ENCODE results near the gene SLC7A9.

SLC7A9 gene

GRCh38 chr19:32902448-32902847 lies 32.9 kb upstream of the SLC7A9 start:
- no peaks in the 10 kb centered on the region for H3K27me3 ChIP-seq (ENCODE audit: control insufficient read depth, insufficient read depth, low read length)
- H3K27ac ChIP-seq (ENCODE audit: low read depth, low read length), result no peak overlapping the region
- H3K4me1 ChIP-seq (ENCODE audit: control insufficient read depth, insufficient read depth, low read length), result peaks cover 6% of the 10 kb centered on the region
- 0 out of 2 replicates have a peak overlapping the region, but pooled peaks have one; percentile 6 for H3K4me3 ChIP-seq (ENCODE audit: low read depth, low read length)
- no peaks in the 10 kb centered on the region; the same call in 1 of the 2 replicates for H3K36me3 ChIP-seq (ENCODE audit: control insufficient read depth, insufficient read depth, low read length)
- no peak overlapping the region for H3K9ac ChIP-seq (ENCODE audit: low read length)
- peaks cover 4% of the 10 kb centered on the region; the same call in 1 of the 2 replicates for H3K9me3 ChIP-seq (ENCODE audit: control insufficient read depth, insufficient read depth, low read depth, low read length)

DNA sequence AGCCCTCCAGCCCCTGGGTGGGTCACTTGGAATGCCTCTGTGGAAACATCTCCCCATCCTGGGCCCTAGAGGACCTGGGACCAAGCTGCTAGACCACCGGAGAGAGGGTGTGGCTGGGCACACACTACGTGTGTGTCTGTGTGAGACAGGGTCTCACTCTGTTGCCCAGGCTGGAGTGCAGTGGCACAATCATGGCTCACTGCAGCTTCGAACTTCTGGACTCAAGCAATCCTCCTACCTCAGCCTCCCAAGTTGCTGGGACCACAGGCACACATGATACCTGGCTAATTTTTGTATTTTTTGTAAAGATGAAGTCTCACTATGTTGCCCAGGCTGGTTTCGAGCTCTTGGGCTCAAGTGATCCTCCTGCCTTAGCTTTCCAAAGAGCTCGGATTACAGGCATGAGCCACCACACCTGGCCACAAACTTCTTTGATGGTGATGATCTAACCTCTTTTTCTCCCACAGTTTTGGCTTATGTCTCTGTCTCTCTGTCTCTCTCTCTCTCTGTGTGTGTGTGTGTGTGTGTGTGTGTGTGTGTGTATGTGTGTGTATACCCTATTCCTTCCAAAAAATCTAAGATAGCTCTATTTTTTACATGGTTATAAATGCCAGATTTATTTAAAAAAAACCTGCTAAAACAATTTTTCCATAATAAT lies 32.1 kb upstream of the SLC7A9 start:
- Histone ChIP-seq H3K4me1 (ENCODE audit: control insufficient read depth, insufficient read depth, low read length) (peaks cover 6% of the 10 kb centered on the region), H3K4me3 (ENCODE audit: low read depth, low read length) (no peak overlapping the region), H3K27ac (ENCODE audit: low read depth, low read length) (no peak overlapping the region), H3K9me3 (ENCODE audit: control insufficient read depth, insufficient read depth, low read depth, low read length) (peaks cover 4% of the 10 kb centered on the region; the same call in 1 of the 2 replicates), H3K27me3 (ENCODE audit: control insufficient read depth, insufficient read depth, low read length) (no peaks in the 10 kb centered on the region), H3K9ac (ENCODE audit: low read length) (no peak overlapping the region), H3K36me3 (ENCODE audit: control insufficient read depth, insufficient read depth, low read length) (no peaks in the 10 kb centered on the region)

DNA sequence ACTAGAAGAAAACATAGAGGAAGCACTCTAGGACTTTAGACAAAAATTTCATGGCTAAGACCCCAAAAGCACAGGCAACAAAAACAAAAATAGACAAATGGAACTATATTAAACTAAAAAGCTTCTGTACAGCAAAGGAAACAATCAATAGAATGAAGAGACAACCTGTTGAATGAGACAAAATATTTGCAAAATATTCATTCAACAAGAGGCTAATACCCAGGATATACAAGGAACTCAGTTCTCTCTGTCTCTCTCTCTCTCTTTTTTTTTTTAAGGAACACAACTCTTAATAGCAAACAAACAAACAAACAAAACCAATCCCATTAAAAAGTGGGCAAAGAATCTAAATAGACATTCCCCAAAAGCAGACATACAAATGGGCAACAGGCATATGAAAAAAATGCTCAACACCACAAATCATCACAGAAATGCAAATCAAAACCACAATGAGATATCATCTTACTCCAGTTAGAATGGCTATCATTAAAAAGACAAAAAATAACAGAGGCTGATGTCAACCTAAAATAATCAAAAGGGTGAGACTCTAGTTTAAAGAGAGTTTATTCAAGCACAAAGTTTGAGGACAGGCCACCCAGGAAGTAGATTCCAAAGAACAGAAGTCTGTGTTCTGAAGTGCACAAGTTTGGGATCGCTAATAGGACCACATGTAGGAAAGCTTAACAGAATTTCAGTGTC lies 27.1 kb upstream of the SLC7A9 start:
- no peak overlapping the region for H3K27ac ChIP-seq (ENCODE audit: low read depth, low read length)
- no peaks in the 10 kb centered on the region; the same call in 1 of the 2 replicates for H3K4me1 ChIP-seq (ENCODE audit: control insufficient read depth, insufficient read depth, low read length)
- H3K27me3 ChIP-seq (ENCODE audit: control insufficient read depth, insufficient read depth, low read length), result no peaks in the 10 kb centered on the region
- H3K9ac ChIP-seq (ENCODE audit: low read length), result no peak overlapping the region
- H3K4me3 ChIP-seq (ENCODE audit: low read depth, low read length), result no peak overlapping the region
- H3K9me3 ChIP-seq (ENCODE audit: control insufficient read depth, insufficient read depth, low read depth, low read length), result peaks cover 8% of the 10 kb centered on the region; the same call in 1 of the 2 replicates
- H3K36me3 ChIP-seq (ENCODE audit: control insufficient read depth, insufficient read depth, low read length), result 0 out of 2 replicates have a peak, but pooled peaks cover 5% of the 10 kb centered on the region

- Histone ChIP-seq H3K4me1 (ENCODE audit: control insufficient read depth, insufficient read depth, low read length) (no peaks in the 10 kb centered on the region; the same call in 1 of the 2 replicates), H3K9me3 (ENCODE audit: control insufficient read depth, insufficient read depth, low read depth, low read length) (peaks cover 8% of the 10 kb centered on the region; the same call in 1 of the 2 replicates), H3K36me3 (ENCODE audit: control insufficient read depth, insufficient read depth, low read length) (0 out of 2 replicates have a peak, but pooled peaks cover 5% of the 10 kb centered on the region), H3K27me3 (ENCODE audit: control insufficient read depth, insufficient read depth, low read length) (no peaks in the 10 kb centered on the region), H3K27ac (ENCODE audit: low read depth, low read length) (no peak overlapping the region), H3K9ac (ENCODE audit: low read length) (no peak overlapping the region), H3K4me3 (ENCODE audit: low read depth, low read length) (no peak overlapping the region)
Measured at GRCh38 chr19:32895384-32895783, 25.8 kb upstream of the SLC7A9 start.

DNA sequence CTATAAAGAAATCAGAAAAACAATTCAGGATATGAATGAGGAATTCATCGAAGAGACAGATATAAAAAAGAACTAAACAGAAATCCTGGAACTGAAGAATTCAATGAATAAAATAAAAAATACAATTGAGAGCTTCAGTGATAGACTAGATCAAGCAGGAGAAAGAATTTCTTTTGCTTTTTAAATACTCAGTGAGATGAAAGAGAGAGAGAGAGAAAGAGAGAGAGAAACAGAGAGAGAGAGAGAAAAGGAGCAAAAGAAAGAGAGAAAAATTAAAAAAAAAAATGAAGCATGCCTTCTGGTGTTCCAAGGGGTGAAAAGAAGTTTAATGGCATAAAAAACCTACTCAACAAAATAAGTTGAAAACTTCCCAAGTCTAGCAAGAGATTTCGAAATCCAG lies 22.0 kb upstream of the SLC7A9 start:
- Histone ChIP-seq H3K4me3 (ENCODE audit: low read depth, low read length) (no peak overlapping the region), H3K9ac (ENCODE audit: low read length) (no peak overlapping the region), H3K27ac (ENCODE audit: low read depth, low read length) (no peak overlapping the region), H3K36me3 (ENCODE audit: control insufficient read depth, insufficient read depth, low read length) (0 out of 2 replicates have a peak, but pooled peaks cover 5% of the 10 kb centered on the region), H3K9me3 (ENCODE audit: control insufficient read depth, insufficient read depth, low read depth, low read length) (peaks cover 8% of the 10 kb centered on the region; the same call in 1 of the 2 replicates), H3K4me1 (ENCODE audit: control insufficient read depth, insufficient read depth, low read length) (no peaks in the 10 kb centered on the region; the same call in 1 of the 2 replicates), H3K27me3 (ENCODE audit: control insufficient read depth, insufficient read depth, low read length) (no peaks in the 10 kb centered on the region)

DNA sequence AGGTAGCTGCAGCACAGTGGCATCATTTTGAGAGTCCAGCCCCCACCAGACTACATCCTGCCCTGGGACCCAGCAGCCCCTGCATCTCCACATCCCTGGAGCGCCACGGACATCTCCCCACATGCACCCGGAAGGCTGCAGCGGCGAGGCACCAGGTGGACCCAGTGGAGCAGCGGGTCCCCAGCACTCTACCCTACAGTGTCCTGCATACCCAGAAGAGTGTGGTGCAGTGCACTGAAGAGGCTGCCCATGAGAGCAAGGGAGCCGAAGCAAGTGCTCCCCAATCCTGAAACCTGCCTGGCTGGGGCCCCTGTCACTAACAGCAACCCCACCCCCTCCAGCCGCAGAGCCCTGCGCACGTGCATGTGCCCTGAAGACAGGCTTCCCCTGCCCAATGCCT lies 21.3 kb upstream of the SLC7A9 start:
- H3K27ac ChIP-seq (ENCODE audit: low read depth, low read length), result no peak overlapping the region
- no peaks in the 10 kb centered on the region for H3K27me3 ChIP-seq (ENCODE audit: control insufficient read depth, insufficient read depth, low read length)
- H3K4me1 ChIP-seq (ENCODE audit: control insufficient read depth, insufficient read depth, low read length), result no peaks in the 10 kb centered on the region; the same call in 1 of the 2 replicates

DNA sequence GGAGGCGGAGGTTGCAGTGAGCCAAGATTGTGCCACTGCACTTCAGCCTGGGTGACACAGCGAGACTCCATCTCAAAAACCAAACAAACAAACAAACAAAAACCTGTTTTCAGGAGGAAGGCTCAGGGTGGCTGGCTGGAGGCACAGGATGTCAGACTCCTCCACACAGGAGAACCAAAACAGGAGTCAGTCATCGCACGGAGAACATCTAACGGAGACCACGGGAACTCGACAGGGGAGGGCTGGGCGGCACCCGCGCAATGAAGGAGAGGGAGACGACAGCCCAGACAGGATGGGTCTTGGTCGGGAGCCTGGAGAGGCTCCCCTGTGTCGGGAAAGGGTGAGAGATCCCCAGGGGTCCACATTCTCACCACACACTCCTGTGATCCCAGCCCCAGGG lies 20.8 kb upstream of the SLC7A9 start:
- Histone ChIP-seq H3K4me3 (ENCODE audit: low read depth, low read length) (no peak overlapping the region), H3K36me3 (ENCODE audit: control insufficient read depth, insufficient read depth, low read length) (0 out of 2 replicates have a peak, but pooled peaks cover 5% of the 10 kb centered on the region), H3K27ac (ENCODE audit: low read depth, low read length) (no peak overlapping the region), H3K4me1 (ENCODE audit: control insufficient read depth, insufficient read depth, low read length) (no peaks in the 10 kb centered on the region; the same call in 1 of the 2 replicates), H3K9ac (ENCODE audit: low read length) (no peak overlapping the region), H3K27me3 (ENCODE audit: control insufficient read depth, insufficient read depth, low read length) (no peaks in the 10 kb centered on the region), H3K9me3 (ENCODE audit: control insufficient read depth, insufficient read depth, low read depth, low read length) (peaks cover 8% of the 10 kb centered on the region; the same call in 1 of the 2 replicates)

More for the DNA sequence above, 21.3 kb upstream of the SLC7A9 start:
- Histone ChIP-seq H3K9ac (ENCODE audit: low read length) (no peak overlapping the region), H3K9me3 (ENCODE audit: control insufficient read depth, insufficient read depth, low read depth, low read length) (peaks cover 8% of the 10 kb centered on the region; the same call in 1 of the 2 replicates), H3K4me3 (ENCODE audit: low read depth, low read length) (no peak overlapping the region), H3K36me3 (ENCODE audit: control insufficient read depth, insufficient read depth, low read length) (0 out of 2 replicates have a peak, but pooled peaks cover 5% of the 10 kb centered on the region)

DNA sequence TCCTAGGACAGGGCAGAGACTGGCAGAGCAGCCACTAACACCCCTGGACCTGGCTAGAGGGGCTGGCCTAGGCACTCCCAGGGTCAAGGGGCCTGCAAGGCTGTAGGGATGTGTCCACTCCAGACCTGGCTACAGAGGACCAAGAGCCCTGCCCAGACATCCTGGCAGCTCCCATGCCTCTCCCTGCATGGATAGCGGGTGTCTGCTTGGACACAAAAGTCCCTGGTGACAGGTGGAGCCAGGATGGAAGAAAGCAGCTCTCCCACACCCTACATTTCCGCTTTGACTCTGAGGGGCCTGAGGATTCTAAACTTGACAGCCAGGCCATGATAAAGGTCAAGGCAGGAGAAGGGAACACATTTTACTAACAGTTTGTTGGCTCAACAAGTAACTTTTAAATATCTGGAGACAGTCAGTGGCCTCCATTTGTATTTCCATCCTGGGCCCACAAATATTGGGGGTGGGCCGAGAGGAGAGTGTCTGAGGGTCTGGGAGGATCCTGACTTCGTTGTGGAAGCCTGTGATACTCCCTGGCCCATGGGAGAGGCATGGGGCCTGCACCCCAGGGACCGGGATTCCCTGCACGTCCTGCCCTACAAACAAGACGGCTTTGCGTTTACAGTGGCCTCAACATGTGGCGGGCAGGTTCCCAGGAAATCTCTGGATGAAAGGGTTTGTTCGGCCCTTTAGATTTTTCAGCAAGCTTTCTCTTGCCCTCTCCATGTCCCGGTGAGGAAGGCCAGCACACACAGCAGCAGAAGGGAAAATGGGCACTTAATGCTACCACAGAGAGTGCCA lies 19.8 kb upstream of the SLC7A9 start:
- Histone ChIP-seq H3K27me3 (ENCODE audit: control insufficient read depth, insufficient read depth, low read length) (no peaks in the 10 kb centered on the region), H3K4me3 (ENCODE audit: low read depth, low read length) (no peak overlapping the region), H3K27ac (ENCODE audit: low read depth, low read length) (no peak overlapping the region), H3K9me3 (ENCODE audit: control insufficient read depth, insufficient read depth, low read depth, low read length) (peaks cover 8% of the 10 kb centered on the region; the same call in 1 of the 2 replicates), H3K9ac (ENCODE audit: low read length) (no peak overlapping the region), H3K4me1 (ENCODE audit: control insufficient read depth, insufficient read depth, low read length) (no peaks in the 10 kb centered on the region; the same call in 1 of the 2 replicates), H3K36me3 (ENCODE audit: control insufficient read depth, insufficient read depth, low read length) (0 out of 2 replicates have a peak, but pooled peaks cover 5% of the 10 kb centered on the region)

GRCh38 chr19:32887572-32888215 lies 18.1 kb upstream of the SLC7A9 start:
- no peaks in the 10 kb centered on the region; the same call in 1 of the 2 replicates for H3K4me1 ChIP-seq (ENCODE audit: control insufficient read depth, insufficient read depth, low read length)
- no peak overlapping the region for H3K9ac ChIP-seq (ENCODE audit: low read length)
- H3K4me3 ChIP-seq (ENCODE audit: low read depth, low read length), result no peak overlapping the region
- H3K27ac ChIP-seq (ENCODE audit: low read depth, low read length), result no peak overlapping the region
- no peaks in the 10 kb centered on the region for H3K27me3 ChIP-seq (ENCODE audit: control insufficient read depth, insufficient read depth, low read length)
- H3K36me3 ChIP-seq (ENCODE audit: control insufficient read depth, insufficient read depth, low read length), result no peaks in the 10 kb centered on the region
- peaks cover 6% of the 10 kb centered on the region; the same call in 1 of the 2 replicates for H3K9me3 ChIP-seq (ENCODE audit: control insufficient read depth, insufficient read depth, low read depth, low read length)

GRCh38 chr19:32886241-32886640 lies 16.7 kb upstream of the SLC7A9 start:
- Histone ChIP-seq H3K9ac (ENCODE audit: low read length) (no peak overlapping the region), H3K27me3 (ENCODE audit: control insufficient read depth, insufficient read depth, low read length) (no peaks in the 10 kb centered on the region), H3K9me3 (ENCODE audit: control insufficient read depth, insufficient read depth, low read depth, low read length) (no peaks in the 10 kb centered on the region), H3K4me1 (ENCODE audit: control insufficient read depth, insufficient read depth, low read length) (no peaks in the 10 kb centered on the region; the same call in 1 of the 2 replicates), H3K36me3 (ENCODE audit: control insufficient read depth, insufficient read depth, low read length) (no peaks in the 10 kb centered on the region), H3K27ac (ENCODE audit: low read depth, low read length) (no peak overlapping the region), H3K4me3 (ENCODE audit: low read depth, low read length) (no peak overlapping the region)
